Muscle of arm (tissue), 12 donors: Measurements from ENCODE around the gene PPP1R12C. TPM values are rescaled to one million over a fixed set of nuclear protein-coding genes. Genes with fewer than 3 reads are reported as not detected.

Source experiments
- DNase-seq: peaks from one replicate; pipeline ENCODE4 v3.0.0-alpha.2; 2013
- polyA plus RNA-seq, 12 donors: library from polyadenylated mRNA; unstranded; fragments of 120-200 nt; gene quantifications; one replicate each; pipeline ENCODE4 v1.2.1, GENCODE V29; 2013; ENCODE audit not compliant: insufficient read length in 12 of 12

Gene PPP1R12C
- polyA plus RNA-seq, 12 donors: 47.8 to 125 (median 69.4) TPM; not detected in 1

DNA sequence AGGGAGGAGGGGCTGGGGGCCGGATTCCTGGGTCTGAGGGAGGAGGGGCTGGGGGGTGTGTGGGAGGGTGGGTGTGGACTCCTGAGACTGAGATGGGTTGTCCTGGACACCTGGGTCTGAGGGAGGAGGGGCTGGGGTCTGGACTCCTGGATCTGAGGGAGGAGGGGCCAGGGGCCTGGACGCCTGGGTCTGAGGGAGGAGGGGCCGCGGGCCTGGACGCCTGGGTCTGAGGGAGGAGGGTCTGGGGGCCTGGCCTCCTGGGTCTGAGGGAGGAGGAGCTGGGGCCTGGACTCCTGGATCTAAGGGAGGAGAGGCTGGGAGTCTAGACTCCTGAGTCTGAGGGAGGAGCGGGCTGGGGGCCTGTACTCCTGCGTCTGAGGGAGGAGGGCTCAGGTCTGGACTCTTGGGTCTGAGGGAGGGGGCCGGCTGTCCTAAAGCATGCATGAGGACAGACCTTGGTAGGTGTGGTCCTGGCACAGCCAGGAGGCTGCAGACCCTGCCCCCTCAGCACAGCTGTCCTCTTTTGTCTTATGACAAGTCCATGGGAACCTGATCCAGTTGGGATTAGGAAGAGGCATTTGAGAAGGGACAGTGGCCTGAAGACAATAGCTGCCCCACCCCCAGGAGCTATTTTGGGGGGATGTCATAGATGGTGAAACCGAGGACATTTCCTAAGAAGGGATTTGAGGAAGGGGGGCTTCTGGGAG, 30.3 kb upstream of the PPP1R12C start:
- DNase-seq: no peak

DNA sequence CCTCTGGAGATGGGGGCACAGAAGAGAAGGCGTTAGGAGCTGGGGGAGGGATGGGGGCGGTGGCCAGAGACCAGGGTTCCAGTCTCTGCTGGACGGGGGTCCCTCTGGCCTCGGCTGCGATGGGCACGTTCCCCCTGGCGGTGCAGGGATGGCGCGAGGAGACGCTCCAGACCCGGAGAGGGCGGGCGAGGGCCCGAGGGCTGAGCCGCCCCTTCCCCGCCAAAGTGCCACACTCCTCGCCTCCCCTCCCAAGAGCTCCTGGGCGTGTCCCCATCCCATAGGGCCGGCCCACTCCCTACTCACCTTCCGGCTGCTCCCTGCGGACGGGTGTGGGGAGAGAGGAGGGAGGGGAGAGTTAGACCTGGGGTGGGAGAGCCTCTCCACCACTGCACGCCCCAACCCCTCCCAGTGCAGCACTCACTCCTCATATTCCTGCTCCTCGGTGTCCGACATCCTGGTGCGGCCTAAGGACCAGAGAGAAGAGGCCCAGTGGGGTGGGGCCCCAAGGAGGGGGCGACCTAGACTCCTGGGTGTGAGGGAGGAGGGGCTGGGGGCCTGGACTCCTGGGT, 29.4 kb upstream of the PPP1R12C start:
- no peak for DNase-seq

DNA sequence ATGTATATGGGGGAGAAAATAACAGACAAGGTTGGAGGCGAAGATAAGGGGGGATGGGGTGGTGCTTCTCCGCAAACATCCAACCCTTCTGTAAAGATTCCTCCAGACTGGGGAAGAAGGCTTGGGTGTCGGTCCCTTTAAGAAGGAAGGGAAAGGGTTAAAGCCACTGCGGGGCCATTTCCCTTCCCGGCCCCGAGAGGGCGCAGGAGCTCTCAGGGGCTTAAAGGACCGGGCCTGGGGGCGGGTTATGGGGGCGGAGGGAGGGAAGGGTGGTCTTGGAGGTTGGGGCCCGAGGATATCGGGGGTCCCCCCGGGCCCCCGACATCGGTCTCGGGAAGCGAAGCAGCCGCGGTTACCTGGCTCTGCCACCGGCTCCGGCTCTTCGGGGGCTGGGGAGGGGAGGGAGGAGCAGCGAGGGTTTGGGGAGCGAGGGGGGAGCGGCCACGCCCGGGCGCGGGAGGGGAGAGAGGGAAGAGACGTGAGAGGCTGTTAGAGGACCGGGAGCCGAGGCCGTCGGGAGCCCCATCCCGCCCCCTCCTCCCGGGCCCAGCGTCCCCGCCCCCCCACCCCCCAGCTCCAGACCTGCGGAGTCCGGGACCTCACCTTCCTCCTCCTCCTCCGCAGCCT, 28.8 kb upstream of the PPP1R12C start:
- no peak for DNase-seq

DNA sequence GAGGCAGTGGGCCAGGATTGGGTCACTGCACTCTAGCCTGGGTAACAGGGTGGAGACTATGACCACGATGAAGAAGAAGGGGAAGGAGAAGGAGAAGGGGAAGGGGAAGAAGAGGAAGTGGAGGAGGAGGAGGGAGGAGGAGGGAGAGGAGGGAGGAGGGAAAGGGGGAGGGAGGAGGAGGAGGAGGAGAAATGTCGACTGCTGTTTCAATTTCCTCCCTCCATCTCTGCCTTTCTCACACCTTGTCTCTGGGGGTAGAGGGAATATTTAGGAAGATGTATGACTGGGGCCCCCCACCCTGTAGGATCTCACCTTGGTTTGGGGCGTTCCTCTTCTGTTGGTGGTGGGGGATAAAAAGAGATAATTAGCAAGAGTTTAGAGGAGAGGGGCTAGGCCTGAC, 27.8 kb upstream of the PPP1R12C start:
- no peak for DNase-seq

DNA sequence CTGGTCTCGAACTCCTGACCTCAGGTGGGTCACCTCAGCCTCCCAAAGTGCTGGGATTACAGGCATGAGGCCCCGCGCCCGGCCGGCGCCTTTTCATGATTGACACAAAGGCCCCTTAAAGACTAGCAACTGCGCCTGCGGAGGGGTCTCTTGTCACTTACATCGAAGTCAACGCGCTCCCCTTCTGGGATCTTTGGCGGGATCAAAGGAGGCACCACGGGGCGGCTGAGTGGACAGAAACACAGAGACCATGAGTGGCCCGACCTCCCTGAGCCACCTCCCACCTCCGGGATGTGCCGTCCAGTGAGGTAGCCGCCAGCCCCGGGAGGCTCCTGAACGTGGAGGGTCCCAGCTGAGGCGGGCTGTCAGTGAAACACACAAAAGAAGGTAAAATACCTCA, 24.3 kb upstream of the PPP1R12C start:
- no peak for DNase-seq

DNA sequence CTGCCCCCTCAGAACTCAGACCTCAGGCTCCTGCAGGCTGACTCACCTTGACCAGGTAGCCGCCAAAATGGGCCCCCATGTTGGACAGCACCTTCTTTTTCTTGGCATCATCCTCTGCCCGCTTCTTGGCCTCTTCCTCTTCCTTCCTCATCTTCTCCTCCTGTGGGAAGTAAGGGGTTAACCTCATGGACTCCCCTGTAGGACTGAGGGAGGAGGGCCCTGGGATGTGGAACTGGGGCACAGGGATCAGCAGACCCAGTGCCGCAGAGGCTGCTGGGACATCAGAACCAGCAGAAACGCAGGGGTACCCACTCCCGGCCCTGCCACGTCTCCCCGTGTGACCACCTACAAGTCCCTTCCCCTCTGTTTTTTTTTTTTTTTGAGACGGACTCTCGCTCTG, 20.5 kb upstream of the PPP1R12C start:
- no peak for DNase-seq

DNA sequence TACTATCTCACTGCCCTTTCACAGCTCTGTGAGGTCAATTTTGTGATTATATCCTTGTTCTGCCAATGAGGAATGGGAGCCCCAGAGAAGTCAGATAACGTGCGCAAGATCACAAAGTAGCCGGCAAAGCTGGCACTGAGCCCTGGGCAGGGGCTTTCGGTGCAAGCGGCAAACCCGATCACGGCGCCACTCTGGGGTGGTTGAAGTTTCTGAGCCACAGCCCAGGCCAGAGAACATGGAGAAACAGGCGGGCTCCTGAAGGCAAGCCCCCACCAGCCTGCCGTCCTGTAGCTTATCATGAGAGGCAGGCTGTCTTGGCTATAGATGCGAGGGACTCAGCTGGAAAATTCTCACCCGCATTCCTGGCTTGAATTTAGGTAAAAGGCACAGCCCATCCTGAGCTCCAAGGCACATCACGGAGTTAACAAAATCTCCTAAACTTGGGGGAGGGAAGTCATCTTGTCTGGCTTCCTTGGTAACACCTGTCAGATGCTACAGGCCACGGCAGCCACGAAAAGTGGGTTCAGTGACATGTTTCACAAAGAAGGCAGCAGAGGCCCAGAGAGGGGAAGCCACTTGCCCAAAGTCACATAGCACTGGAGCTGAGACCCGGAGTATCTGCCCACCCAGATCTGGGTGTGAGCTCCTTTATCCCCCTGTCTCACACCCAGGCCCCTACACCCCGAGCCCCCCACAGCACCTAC, 19.1 kb upstream of the PPP1R12C start:
- DNase-seq: no peak

DNA sequence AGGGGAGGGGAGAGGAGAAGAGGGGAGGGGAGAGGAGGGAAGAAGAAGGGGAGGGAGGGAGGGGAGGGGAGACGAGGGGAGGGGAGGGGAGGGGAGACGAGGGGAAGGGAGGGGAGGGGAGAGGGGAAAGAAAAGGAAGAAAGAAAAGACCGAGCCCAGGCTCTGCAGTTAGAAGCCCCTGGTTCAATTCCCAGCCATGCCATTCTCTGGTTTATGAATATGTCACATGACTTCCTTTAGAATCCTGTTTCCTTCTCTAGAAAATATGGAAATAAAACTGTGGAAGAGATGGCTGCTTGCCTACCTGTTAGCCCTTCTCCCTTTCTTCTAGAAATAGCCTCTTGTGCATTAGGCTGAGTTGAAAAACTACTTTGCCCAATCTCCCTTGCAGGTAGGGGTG, 17.3 kb upstream of the PPP1R12C start:
- no peak for DNase-seq

DNA sequence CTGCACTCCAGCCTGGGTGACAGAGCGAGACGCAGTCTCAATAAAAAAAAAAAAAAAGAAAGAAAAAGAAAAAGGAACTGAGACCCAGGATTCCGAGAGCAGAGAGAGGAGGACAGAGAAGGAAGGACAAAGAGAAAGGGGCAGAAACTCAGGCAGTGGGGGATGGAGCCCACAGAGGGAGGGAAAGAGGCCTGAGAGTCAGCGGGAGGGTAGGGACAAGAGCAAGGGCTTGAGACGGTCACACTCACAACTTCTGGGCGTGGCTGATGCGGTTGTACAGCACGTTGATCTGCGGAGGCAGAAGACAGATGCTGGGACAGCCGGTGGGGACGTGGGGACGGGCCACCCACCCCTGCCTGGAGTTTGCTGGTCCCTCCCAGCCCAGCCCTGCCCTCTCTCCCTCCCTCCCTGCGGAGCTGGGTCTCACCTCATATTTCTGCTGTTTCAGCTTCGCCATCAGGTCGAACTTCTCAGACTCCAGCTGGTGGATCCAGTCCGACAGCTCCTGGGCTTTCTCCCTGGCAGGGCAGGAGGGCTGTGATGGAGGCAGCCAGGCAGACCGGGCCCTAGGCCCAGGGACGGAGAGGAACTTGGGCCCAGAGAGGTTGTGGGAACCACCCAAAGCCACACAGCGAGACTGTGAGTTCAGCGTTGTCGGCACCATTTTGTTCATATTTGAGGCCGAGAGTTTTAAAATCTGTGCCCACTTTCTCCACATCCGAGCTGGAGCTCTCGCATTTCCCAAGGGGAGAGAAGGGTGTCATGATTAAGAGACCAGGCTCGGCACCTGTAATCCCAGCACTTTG, 16.4 kb upstream of the PPP1R12C start:
- DNase-seq: no peak

DNA sequence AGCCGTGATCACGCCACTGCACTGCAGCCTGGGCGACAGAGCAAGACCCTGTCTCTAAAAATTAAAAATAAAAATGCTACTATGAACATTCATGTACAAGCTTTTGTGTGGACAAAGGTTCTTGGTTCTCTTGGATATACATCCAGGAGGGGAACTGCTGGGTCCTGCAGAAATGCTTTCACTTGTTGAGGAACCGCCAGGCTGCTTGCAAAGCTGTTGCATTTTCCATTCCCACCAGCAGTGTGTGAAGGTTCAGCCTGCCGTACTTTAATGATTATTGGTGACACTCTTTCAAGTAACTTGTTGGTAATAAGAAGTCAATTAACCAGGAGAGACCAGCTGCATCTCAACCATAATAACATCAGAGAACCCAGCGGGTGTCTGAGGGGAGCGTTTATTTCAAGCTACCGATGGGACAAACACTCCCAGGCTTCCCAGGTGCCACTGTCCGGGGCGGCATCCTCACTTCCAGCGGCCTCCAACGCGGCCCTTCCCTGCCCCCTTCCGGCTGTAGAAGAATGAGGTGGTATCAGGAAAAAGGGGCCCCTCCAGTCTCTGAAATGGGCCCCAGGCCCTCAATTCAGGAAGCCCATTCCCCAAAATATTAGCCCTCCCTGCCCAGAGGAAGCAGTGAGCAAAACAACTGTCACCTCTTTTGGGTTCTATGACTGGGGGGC, 15.2 kb upstream of the PPP1R12C start:
- DNase-seq: no peak

DNA sequence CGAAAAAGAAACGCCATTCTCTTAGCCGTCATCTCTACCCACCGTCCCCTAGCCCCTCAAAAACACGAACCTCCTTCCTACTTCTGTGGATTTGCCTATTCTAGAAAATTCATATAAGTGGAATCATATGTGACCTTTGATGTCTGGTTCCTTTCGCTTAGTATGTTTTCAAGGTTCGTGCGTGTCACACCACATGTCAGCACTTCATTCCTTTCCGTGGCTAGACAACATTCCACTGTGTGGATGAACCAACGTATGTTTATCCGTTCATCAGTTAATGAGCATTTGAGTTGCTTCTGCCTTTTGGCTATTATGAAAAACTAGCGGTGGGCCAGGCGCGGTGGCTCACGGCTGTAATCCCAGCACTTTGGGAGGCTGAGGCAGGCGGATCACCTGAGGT, 14.0 kb upstream of the PPP1R12C start:
- no peak for DNase-seq

DNA sequence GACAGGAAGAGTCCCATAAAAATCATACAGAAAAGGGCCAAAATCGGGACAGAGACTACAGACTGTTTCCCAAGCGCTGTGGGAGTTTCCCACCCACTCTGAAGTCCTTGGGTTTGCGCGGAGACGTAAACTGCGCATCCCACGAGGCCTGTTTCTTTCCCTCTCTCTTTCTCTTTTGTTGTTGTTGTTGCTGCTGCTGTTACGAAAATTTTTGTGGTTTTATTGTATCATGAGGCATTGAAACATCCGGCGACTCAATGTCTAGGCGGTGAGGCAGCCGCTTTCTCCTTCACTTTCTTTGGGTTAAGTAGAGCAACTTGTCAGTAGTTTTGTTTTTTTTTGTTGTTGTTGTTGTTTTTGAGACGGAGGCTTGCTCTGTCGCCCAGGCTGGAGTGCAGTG, 1.6 kb upstream of the PPP1R12C start:
- DNase-seq: no peak

DNA sequence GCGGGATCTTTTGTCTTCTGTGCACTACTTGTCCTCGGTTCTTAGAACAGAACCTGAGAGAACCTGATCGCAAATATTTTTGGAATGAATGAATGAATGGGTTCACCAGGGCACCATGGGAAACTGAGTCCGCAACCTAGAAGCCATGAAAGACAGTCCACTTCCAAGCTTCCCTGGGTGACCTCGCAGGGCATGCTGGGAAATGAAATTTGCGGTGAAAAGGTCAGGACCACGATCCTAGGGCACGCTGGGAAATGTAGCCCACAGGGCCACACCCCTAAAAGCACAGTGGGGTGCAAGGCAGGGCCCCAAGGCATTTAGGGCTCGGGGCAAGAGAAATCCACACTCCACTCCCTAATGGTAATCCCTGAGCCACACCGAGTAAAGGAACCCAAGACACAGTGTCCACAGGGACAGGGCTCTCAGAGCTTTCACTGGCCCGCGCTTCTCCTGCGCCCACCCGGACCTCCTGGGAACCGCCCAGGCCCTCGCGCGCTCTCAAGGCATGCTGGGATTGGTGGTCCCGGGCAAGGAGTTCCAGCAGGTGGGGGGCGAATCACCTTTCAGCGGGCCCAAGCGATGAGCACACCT, 1.1 kb upstream of the PPP1R12C start:
- DNase-seq: peak; percentile 45

DNA sequence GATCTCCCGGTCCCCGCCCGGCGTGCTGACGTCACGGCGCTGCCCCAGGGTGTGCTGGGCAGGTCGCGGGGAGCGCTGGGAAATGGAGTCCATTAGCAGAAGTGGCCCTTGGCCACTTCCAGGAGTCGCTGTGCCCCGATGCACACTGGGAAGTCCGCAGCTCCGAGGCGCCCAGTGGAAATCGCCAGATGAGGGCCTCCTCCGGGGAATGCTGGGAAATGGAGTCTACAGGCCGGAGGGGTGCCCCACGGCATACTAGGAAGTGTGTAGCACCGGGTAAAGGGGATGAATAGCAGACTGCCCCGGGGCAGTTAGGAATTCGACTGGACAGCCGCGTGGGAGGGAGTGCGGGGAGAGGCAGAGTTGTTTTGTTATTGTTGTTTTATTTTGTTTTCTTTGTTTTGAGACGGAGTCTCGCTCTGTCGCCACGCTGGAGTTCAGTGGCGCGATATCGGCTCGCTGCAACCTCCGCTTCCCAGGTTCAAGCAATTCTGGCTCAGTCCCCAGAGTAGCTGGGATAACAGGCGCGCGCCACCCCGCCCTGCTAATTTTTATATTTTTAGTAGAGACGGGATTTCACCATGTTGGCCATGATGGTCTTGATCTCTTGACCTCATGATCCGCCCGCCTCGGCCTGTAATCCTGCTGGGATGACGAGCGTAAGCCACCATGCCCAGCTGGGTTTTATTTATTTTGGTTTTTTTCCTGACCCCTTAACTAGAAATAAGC, 390 bp upstream of the PPP1R12C start:
- peak; percentile 99 for DNase-seq

DNA sequence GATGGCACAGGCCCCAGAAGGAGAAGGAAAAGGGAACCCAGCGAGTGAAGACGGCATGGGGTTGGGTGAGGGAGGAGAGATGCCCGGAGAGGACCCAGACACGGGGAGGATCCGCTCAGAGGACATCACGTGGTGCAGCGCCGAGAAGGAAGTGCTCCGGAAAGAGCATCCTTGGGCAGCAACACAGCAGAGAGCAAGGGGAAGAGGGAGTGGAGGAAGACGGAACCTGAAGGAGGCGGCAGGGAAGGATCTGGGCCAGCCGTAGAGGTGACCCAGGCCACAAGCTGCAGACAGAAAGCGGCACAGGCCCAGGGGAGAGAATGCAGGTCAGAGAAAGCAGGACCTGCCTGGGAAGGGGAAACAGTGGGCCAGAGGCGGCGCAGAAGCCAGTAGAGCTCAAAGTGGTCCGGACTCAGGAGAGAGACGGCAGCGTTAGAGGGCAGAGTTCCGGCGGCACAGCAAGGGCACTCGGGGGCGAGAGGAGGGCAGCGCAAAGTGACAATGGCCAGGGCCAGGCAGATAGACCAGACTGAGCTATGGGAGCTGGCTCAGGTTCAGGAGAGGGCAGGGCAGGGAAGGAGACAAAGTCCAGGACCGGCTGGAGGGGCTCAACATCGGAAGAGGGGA, 1.1 kb downstream of the PPP1R12C start:
- DNase-seq: peak; percentile 75

DNA sequence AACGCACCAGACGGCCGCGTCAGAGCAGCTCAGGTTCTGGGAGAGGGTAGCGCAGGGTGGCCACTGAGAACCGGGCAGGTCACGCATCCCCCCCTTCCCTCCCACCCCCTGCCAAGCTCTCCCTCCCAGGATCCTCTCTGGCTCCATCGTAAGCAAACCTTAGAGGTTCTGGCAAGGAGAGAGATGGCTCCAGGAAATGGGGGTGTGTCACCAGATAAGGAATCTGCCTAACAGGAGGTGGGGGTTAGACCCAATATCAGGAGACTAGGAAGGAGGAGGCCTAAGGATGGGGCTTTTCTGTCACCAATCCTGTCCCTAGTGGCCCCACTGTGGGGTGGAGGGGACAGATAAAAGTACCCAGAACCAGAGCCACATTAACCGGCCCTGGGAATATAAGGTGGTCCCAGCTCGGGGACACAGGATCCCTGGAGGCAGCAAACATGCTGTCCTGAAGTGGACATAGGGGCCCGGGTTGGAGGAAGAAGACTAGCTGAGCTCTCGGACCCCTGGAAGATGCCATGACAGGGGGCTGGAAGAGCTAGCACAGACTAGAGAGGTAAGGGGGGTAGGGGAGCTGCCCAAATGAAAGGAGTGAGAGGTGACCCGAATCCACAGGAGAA, 1.9 kb downstream of the PPP1R12C start:
- DNase-seq: no peak

DNA sequence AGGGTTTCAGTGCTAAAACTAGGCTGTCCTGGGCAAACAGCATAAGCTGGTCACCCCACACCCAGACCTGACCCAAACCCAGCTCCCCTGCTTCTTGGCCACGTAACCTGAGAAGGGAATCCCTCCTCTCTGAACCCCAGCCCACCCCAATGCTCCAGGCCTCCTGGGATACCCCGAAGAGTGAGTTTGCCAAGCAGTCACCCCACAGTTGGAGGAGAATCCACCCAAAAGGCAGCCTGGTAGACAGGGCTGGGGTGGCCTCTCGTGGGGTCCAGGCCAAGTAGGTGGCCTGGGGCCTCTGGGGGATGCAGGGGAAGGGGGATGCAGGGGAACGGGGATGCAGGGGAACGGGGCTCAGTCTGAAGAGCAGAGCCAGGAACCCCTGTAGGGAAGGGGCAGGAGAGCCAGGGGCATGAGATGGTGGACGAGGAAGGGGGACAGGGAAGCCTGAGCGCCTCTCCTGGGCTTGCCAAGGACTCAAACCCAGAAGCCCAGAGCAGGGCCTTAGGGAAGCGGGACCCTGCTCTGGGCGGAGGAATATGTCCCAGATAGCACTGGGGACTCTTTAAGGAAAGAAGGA, 2.8 kb downstream of the PPP1R12C start:
- DNase-seq: no peak

DNA sequence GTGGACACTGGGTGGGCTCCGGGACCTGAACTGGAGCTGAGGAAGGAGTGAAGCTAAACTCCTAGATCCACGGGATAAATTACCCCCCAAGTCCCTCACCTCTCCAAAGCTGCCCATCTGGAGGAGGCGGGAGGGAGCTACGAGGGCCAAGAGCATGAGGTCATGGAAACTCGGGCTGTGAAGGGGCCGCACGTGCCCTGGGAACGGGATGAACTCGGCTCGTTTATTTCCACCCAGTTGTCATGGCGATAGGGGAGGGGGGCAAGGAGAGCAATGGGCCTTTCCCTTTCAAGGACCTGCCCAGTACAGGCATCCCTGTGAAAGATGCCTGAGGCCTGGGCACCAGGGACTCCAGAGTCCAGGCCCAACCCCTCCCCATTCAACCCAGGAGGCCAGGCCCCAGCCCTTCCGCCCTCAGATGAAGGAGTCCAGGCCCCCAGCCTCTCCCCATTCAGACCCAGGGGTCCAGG, 3.8 kb downstream of the PPP1R12C start:
- DNase-seq: peak; percentile 97
